HL-60 (cell line): ENCODE data around the gene AGPAT3.
A peak's percentile ranks its signal among the peaks of the same experiment; 100 is the strongest.

Experiments
- CTCF ChIP-seq: IDR thresholded peaks from one replicate; pipeline ENCODE4 v1.5.1; 2011; ENCODE audit warnings: low read length, control low read depth, inconsistent platforms; ENCODE audit not compliant: insufficient read depth
- POLR2AphosphoS5 ChIP-seq: IDR thresholded peaks from 2 replicates; pipeline ENCODE4 v1.6.1; 2012; ENCODE audit warnings: low read depth
- TF ChIP-seq, protein P1 (sequence below): IDR thresholded peaks from 2 replicates; pipeline ENCODE4 v1.6.1; 2012; ENCODE audit warnings: low read depth; ENCODE audit not compliant: insufficient replicate concordance

DNA sequence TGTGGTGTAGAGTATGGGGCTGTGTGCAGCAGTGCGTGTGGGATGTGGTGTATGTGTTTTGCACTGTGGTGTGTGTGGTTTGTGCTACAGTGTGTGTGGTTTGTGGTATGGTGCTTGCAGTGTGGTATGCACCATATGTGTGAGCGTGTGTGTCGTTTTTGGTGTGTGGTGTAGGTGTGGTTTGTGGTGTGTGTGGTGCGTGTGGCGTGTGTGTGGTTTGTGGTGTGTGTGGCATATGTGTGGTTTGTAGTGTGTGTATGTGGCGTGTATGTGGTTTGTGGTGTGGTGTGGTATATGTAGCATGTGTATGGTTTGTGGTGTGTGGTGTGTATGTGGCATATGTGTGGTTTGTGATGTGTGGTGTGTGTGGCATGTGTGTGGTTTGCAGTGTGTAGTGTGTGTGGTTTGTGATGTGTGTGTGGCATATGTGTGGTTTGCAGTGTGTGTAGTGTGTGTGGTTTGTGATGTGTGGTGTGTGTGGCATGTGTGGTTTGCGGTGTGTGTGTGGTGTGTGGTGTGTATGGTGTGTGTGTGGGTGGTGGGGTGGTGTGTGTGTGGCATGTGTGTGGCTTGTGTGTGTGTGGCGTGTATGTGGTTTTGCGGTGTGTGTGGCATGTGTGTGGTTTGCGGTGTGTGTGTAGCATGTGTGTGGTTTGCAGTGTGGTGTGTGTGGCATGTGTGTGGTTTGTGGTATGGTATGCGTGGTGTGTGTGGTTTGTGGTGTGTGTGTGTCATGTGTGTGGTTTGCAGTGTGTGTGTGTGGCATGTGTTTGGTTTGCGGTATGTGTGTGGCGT lies 93.5 kb downstream of the AGPAT3 start:
- TF ChIP-seq CTCF (no peak), POLR2AphosphoS5 (0 out of 2 replicates have a peak, but pooled peaks have one; percentile 36)
- TF ChIP-seq, protein P1, sequence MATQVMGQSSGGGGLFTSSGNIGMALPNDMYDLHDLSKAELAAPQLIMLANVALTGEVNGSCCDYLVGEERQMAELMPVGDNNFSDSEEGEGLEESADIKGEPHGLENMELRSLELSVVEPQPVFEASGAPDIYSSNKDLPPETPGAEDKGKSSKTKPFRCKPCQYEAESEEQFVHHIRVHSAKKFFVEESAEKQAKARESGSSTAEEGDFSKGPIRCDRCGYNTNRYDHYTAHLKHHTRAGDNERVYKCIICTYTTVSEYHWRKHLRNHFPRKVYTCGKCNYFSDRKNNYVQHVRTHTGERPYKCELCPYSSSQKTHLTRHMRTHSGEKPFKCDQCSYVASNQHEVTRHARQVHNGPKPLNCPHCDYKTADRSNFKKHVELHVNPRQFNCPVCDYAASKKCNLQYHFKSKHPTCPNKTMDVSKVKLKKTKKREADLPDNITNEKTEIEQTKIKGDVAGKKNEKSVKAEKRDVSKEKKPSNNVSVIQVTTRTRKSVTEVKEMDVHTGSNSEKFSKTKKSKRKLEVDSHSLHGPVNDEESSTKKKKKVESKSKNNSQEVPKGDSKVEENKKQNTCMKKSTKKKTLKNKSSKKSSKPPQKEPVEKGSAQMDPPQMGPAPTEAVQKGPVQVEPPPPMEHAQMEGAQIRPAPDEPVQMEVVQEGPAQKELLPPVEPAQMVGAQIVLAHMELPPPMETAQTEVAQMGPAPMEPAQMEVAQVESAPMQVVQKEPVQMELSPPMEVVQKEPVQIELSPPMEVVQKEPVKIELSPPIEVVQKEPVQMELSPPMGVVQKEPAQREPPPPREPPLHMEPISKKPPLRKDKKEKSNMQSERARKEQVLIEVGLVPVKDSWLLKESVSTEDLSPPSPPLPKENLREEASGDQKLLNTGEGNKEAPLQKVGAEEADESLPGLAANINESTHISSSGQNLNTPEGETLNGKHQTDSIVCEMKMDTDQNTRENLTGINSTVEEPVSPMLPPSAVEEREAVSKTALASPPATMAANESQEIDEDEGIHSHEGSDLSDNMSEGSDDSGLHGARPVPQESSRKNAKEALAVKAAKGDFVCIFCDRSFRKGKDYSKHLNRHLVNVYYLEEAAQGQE: no peak
